Adipocyte (in vitro differentiated cells): Measurements from ENCODE around the gene PBX1.

Experiments used
- DNase-seq: peaks from one replicate; pipeline ENCODE4 v3.0.0-alpha.2; 2015; ENCODE audit warnings: low read depth
- H3K27me3 ChIP-seq: replicated peaks from 2 replicates; pipeline ENCODE4 v1.7.0; 2013; ENCODE audit warnings: mild to moderate bottlenecking, low read length, moderate library complexity; ENCODE audit not compliant: control insufficient read depth, insufficient read depth
- H3K36me3 ChIP-seq: 2 replicates; pipeline ENCODE4 v1.7.0; 2013; ENCODE audit warnings: low read length, mild to moderate bottlenecking, moderate library complexity; ENCODE audit not compliant: control insufficient read depth, insufficient read depth, severe bottlenecking
- H3K4me1 ChIP-seq: 2 replicates; pipeline ENCODE4 v1.7.0; 2013; ENCODE audit warnings: mild to moderate bottlenecking, low read length, moderate library complexity; ENCODE audit not compliant: control insufficient read depth, insufficient read depth
- H3K4me3 ChIP-seq: 2 replicates; pipeline ENCODE4 v1.7.0; 2013; ENCODE audit warnings: mild to moderate bottlenecking, low read length, moderate library complexity
- H3K9ac ChIP-seq: 2 replicates; pipeline ENCODE4 v1.7.0; 2013; ENCODE audit warnings: mild to moderate bottlenecking, low read length, moderate library complexity
- H3K9me3 ChIP-seq: 2 replicates; pipeline ENCODE4 v1.7.0; 2013; ENCODE audit warnings: mild to moderate bottlenecking, low read length, moderate library complexity; ENCODE audit not compliant: control insufficient read depth

PBX1 gene

GRCh38 chr1:164662462-164662861, 103.5 kb downstream of the PBX1 start:
- no peak overlapping the region for H3K9ac ChIP-seq
- H3K36me3 ChIP-seq = no peaks in the 10 kb centered on the region
- no peaks in the 10 kb centered on the region for H3K27me3 ChIP-seq
- no peak for DNase-seq
- H3K9me3 ChIP-seq = no peaks in the 10 kb centered on the region
- H3K4me3 ChIP-seq = no peak overlapping the region
- H3K4me1 ChIP-seq = peaks cover 2% of the 10 kb centered on the region

- Histone ChIP-seq H3K27me3 (no peaks in the 10 kb centered on the region), H3K4me3 (no peak overlapping the region), H3K36me3 (no peaks in the 10 kb centered on the region), H3K9ac (no peak overlapping the region), H3K9me3 (no peaks in the 10 kb centered on the region), H3K4me1 (peaks cover 2% of the 10 kb centered on the region)
- DNase-seq = no peak
Observed at GRCh38 chr1:164662955-164663354, 104.0 kb downstream of the PBX1 start.

GRCh38 chr1:164664127-164664526, 105.1 kb downstream of the PBX1 start:
- Histone ChIP-seq H3K36me3 (no peaks in the 10 kb centered on the region), H3K4me1 (peaks cover 2% of the 10 kb centered on the region), H3K9me3 (no peaks in the 10 kb centered on the region), H3K27me3 (no peaks in the 10 kb centered on the region), H3K9ac (no peak overlapping the region), H3K4me3 (no peak overlapping the region)
- no peak for DNase-seq

- H3K27me3 ChIP-seq = no peaks in the 10 kb centered on the region
- H3K4me3 ChIP-seq = no peak overlapping the region
- no peaks in the 10 kb centered on the region for H3K36me3 ChIP-seq
- H3K9ac ChIP-seq = no peak overlapping the region
- peaks cover 8% of the 10 kb centered on the region for H3K4me1 ChIP-seq
- no peaks in the 10 kb centered on the region for H3K9me3 ChIP-seq
- DNase-seq = no peak
Observed at GRCh38 chr1:164667001-164667400, 108.0 kb downstream of the PBX1 start.

- H3K4me1 ChIP-seq = peaks cover 8% of the 10 kb centered on the region
- DNase-seq = no peak
- H3K4me3 ChIP-seq = no peak overlapping the region
- H3K36me3 ChIP-seq = no peaks in the 10 kb centered on the region
- H3K9me3 ChIP-seq = no peaks in the 10 kb centered on the region
- H3K27me3 ChIP-seq = no peaks in the 10 kb centered on the region
- H3K9ac ChIP-seq = no peak overlapping the region
Observed at GRCh38 chr1:164667600-164667999, 108.6 kb downstream of the PBX1 start.

GRCh38 chr1:164668491-164669400, 109.8 kb downstream of the PBX1 start:
- no peaks in the 10 kb centered on the region for H3K27me3 ChIP-seq
- no peak overlapping the region for H3K9ac ChIP-seq
- DNase-seq = no peak
- no peak overlapping the region for H3K4me3 ChIP-seq
- H3K36me3 ChIP-seq = no peaks in the 10 kb centered on the region
- peaks cover 14% of the 10 kb centered on the region for H3K4me1 ChIP-seq
- no peaks in the 10 kb centered on the region for H3K9me3 ChIP-seq

- Histone ChIP-seq H3K27me3 (no peaks in the 10 kb centered on the region), H3K36me3 (no peaks in the 10 kb centered on the region), H3K9me3 (no peaks in the 10 kb centered on the region), H3K4me3 (no peak overlapping the region), H3K4me1 (peaks cover 14% of the 10 kb centered on the region), H3K9ac (no peak overlapping the region)
- no peak for DNase-seq
Observed at GRCh38 chr1:164670026-164670425, 111.0 kb downstream of the PBX1 start.

- H3K27me3 ChIP-seq = no peaks in the 10 kb centered on the region
- no peak overlapping the region for H3K9ac ChIP-seq
- H3K9me3 ChIP-seq = no peaks in the 10 kb centered on the region
- H3K36me3 ChIP-seq = no peaks in the 10 kb centered on the region
- H3K4me1 ChIP-seq = peaks cover 20% of the 10 kb centered on the region
- DNase-seq = no peak
- H3K4me3 ChIP-seq = no peak overlapping the region
Observed at GRCh38 chr1:164670786-164671185, 111.8 kb downstream of the PBX1 start.

- H3K4me3 ChIP-seq = no peak overlapping the region
- no peaks in the 10 kb centered on the region for H3K9me3 ChIP-seq
- H3K36me3 ChIP-seq = no peaks in the 10 kb centered on the region
- H3K27me3 ChIP-seq = no peaks in the 10 kb centered on the region
- H3K9ac ChIP-seq = no peak overlapping the region
- peaks cover 23% of the 10 kb centered on the region for H3K4me1 ChIP-seq
- peak; percentile 21 for DNase-seq
Observed at GRCh38 chr1:164671323-164671965, 112.5 kb downstream of the PBX1 start.

- H3K4me3 ChIP-seq = no peak overlapping the region
- H3K36me3 ChIP-seq = no peaks in the 10 kb centered on the region
Observed at GRCh38 chr1:164671966-164672571, 113.1 kb downstream of the PBX1 start.

GRCh38 chr1:164672588-164672987, 113.6 kb downstream of the PBX1 start:
- Histone ChIP-seq H3K27me3 (no peaks in the 10 kb centered on the region), H3K4me3 (no peak overlapping the region), H3K9me3 (no peaks in the 10 kb centered on the region), H3K36me3 (no peaks in the 10 kb centered on the region), H3K4me1 (peaks cover 21% of the 10 kb centered on the region), H3K9ac (no peak overlapping the region)
- DNase-seq = no peak

More at GRCh38 chr1:164671966-164672571, 113.1 kb downstream of the PBX1 start:
- Histone ChIP-seq H3K4me1 (peaks cover 21% of the 10 kb centered on the region), H3K9me3 (no peaks in the 10 kb centered on the region), H3K27me3 (no peaks in the 10 kb centered on the region), H3K9ac (no peak overlapping the region)
- DNase-seq = no peak
